Heart right ventricle (tissue), 16 donors: ENCODE measurements around the gene ID2. TPM values are rescaled to one million over a fixed set of nuclear protein-coding genes. Genes with fewer than 3 reads are reported as not detected.

Source experiments
- ATAC-seq, 8 donors: fragments of 200-7000 bp; cut with Tn5 transposase; one replicate each; pipeline ENCODE4 v1.9.1; 2020; ENCODE audit warnings: mild to moderate bottlenecking in 8 of 8, moderate library complexity in 8 of 8, moderate number of reproducible peaks in 1 of 8
- DNase-seq, 2 donors: peaks; one replicate each; pipeline ENCODE4 v3.0.0-alpha.2; 2020
- H3K27ac ChIP-seq, 10 donors: fragments of 200-600 bp; sonication (generic) in 2 of 10; one replicate each; pipeline versions ENCODE4 v1.5.0 to v1.8.0; 2020 to 2022; ENCODE audit warnings: mild to moderate bottlenecking in 3 of 10
- H3K27me3 ChIP-seq, 7 donors: fragments of 200-600 bp; one replicate each; pipeline ENCODE4 v1.8.0; 2021 to 2022; ENCODE audit warnings: mild to moderate bottlenecking in 2 of 7
- H3K36me3 ChIP-seq, 9 donors: fragments of 200-600 bp; sonication (generic) in 1 of 9; one replicate each; pipeline versions ENCODE4 v1.5.0 to v1.8.0; 2020 to 2022; ENCODE audit warnings: mild to moderate bottlenecking in 2 of 9
- H3K4me1 ChIP-seq, 9 donors: fragments of 200-600 bp; sonication (generic) in 1 of 9; one replicate each; pipeline versions ENCODE4 v1.5.0 to v1.8.0; 2020 to 2022; ENCODE audit warnings: mild to moderate bottlenecking in 4 of 9
- H3K4me3 ChIP-seq, 10 donors: fragments of 200-600 bp; sonication (generic) in 2 of 10; one replicate each; pipeline versions ENCODE4 v1.5.0 to v1.8.0; 2020 to 2022; ENCODE audit warnings: mild to moderate bottlenecking in 7 of 10, moderate library complexity in 2 of 10
- H3K9me3 ChIP-seq, 11 donors: fragments of 200-600 bp in 10 of 11; sonication (generic) in 2 of 11; one replicate each; pipeline versions ENCODE4 v1.5.0 to v1.8.0; 2013 to 2022; ENCODE audit warnings: mild to moderate bottlenecking in 2 of 11, control low read depth in 1 of 11, moderate library complexity in 1 of 11
- WGBS, 2 donors: extraction: QIAGEN DNeasy Blood & Tissue Kit; methylation state at CpG; one replicate each; pipeline ENCODE4 v1.1.7; 2013; ENCODE audit warnings: inconsistent platforms in 1 of 2; 5-methylcytosine and 5-hydroxymethylcytosine counted together
- intact Hi-C, 10 donors: fragments of 100-400 bp; cut with DNase I; formaldehyde crosslinking; loops; one replicate each; pipeline versions ENCODE4 v1.11.1 to v1.14.2; 2022
- polyA plus RNA-seq, 2 donors: library from polyadenylated mRNA; stranded (reverse); fragments of 200-250 nt; gene quantifications; one replicate each; pipeline ENCODE4 v1.2.3, GENCODE V29; 2013
- total RNA-seq, 10 donors: library from RNA; stranded (reverse); fragmentation: NEBNext Ultra II Directional in 3 of 10; extraction: Animal tissue kit (Norgen Biotek cat#: 25700) in 3 of 10; gene quantifications; one replicate each; pipeline versions ENCODE4 v1.2.1 to v1.2.4, GENCODE V29; 2021 to 2023
- TF ChIP-seq, protein P1 (sequence below), 9 donors: fragments of 200-600 bp; sonication (generic) in 2 of 9; IDR thresholded peaks; one replicate each; pipeline versions ENCODE4 v1.5.0 to v1.8.0; 2021 to 2022; ENCODE audit warnings: antibody characterized with exemption in 9 of 9, mild to moderate bottlenecking in 5 of 9, moderate library complexity in 1 of 9
- donor health status: Arrhythmogenic right ventricular cardiomyopathy.
- donor health status: ischemic (EF 13 %, LVEDD 7.1; RV severe dilation, severe dysfunction).
- donor health status: healthy with polysubstance abuse.
- donor health status: DM: no; HTN: yes; CAD: no.
- donor health status: DM: no; HTN: no; CAD: no.
- donor health status: ischemic (EF 25% LVEDD 6.9; RV normal size, moderate dysfunction).
- donor health status: ischemic (EF 25% LVEDD 5.7; RV mildly dilated, moderate dysfunction).
- donor health status: healthy.
- donor health status: DM: yes; HTN: yes; CAD: no.
- donor health status: Ischemic cardiomyopathy.
- donor health status: ischemic (EF 35%, LVEDD 5.7; RV mildly dilated, moderate dysfunction).
- donor health status: nonischemic (EF 11% LVEDD 7.7; RV severe dilation, severe dysfunction).
- donor health status: DM: yes; HTN: yes; CAD: no.
- donor health status: PGD.
- donor health status: ischemic (EF 29% LVEDD 5.4; RV normal size, mild dysfunction).
- donor health status: nonischemic (EF 23%, LVEDD 6.1; RV moderate dilation, normal function).

Gene ID2
- total and polyA plus RNA-seq, 12 donors = 20.8 to 113 (median 28.5) TPM

DNA sequence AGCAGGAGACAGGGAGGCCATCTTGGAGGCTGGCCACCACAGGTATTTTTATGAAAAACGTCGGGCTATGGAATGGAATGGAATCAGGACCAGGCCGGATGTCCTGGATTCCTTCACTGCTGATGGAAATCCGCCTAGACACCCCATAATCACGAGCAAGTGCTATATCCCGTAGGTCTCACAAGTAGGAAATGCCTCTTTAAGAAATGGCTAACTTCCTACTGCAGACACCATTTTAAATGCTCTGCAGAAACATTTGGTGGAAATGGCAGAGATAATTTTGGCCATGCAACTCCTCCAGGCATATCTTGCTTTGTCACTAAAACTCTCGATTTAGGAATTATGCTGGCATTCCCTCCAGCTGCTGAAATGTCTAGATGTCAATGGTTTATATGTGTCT lies 18.0 kb downstream of the ID2 start:
- ATAC-seq (no peak), DNase-seq (no peak)
- H3K27me3 ChIP-seq = no peaks in the 10 kb centered on the region
- no peaks in the 10 kb centered on the region for H3K36me3 ChIP-seq
- H3K4me3 ChIP-seq = no peak overlapping the region
- intact Hi-C loops = no loop called here
- no peaks in the 10 kb centered on the region for H3K4me1 ChIP-seq
- WGBS, 2 donors = 88 to 90% methylated on average over 7 of the region's 7 CpGs
- peaks cover 0 to 15% (median 0%) of the 10 kb centered on the region in 11 donors for H3K9me3 ChIP-seq
- TF ChIP-seq, protein P1, sequence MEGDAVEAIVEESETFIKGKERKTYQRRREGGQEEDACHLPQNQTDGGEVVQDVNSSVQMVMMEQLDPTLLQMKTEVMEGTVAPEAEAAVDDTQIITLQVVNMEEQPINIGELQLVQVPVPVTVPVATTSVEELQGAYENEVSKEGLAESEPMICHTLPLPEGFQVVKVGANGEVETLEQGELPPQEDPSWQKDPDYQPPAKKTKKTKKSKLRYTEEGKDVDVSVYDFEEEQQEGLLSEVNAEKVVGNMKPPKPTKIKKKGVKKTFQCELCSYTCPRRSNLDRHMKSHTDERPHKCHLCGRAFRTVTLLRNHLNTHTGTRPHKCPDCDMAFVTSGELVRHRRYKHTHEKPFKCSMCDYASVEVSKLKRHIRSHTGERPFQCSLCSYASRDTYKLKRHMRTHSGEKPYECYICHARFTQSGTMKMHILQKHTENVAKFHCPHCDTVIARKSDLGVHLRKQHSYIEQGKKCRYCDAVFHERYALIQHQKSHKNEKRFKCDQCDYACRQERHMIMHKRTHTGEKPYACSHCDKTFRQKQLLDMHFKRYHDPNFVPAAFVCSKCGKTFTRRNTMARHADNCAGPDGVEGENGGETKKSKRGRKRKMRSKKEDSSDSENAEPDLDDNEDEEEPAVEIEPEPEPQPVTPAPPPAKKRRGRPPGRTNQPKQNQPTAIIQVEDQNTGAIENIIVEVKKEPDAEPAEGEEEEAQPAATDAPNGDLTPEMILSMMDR (IDR thresholded peaks at IDR 0.05) = no peak
- H3K27ac ChIP-seq = no peak overlapping the region

DNA sequence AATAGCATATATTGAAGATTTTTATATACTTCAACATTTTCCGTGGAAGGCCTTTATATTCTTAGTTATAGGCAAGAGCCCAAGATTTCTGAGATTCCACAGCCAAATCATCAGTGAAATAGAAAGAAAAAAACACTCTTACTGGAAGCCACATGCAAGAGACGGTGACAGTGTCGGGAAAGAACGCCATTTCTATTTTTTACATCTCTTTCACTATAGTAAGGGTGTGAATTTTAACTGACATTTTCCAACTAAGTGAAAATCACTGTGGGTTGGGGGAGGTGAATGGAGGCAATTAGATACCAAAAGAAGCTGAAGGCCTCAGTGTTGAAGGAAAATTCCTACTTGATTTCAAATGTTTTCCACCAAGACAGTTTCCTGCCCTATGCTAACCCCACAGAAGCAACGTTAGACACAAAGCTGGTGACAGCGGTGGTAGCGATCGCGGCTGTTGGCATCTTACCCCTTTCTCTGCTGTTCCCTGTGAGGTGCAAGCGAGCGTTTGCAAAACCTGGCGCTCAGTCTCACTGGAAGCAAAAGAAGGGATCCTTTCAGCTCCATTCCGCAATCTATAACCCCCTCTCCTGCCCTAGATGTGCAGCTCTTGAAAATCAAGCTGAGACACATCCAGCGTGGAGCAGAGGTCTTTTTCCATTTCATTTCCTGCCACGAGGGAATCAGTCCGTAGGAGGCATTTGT lies 20.0 kb downstream of the ID2 start:
- Histone ChIP-seq H3K9me3 (peaks cover 0 to 15% (median 0%) of the 10 kb centered on the region in 11 donors), H3K27me3 (no peaks in the 10 kb centered on the region), H3K36me3 (no peaks in the 10 kb centered on the region), H3K4me3 (no peak overlapping the region), H3K4me1 (no peaks in the 10 kb centered on the region), H3K27ac (no peak overlapping the region)
- DNase-seq = no peak
- intact Hi-C loops = no loop called here
- TF ChIP-seq, protein P1 (IDR thresholded peaks at IDR 0.05) = no peak
- 83 to 85% methylated on average over 16 of the region's 16 CpGs for WGBS, 2 donors
- ATAC-seq = no peak

DNA sequence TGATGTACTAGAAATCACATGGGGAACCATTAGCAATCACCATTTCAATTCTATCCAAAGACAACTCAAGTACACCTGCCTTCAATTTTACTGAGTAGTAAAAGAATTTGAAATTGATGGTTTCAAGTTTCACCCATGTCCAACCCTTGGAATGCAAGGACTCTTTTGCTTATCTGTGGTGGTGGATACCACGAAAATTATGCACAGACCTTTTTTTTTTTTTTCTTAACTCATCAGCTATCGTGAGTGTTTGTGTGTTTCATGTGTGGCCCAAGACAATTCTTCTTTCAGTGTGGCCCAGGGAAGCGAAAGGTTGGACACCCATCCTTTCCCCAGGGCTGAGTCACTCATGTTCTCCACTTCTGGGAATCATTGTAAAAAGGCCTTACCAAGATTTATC lies 23.1 kb downstream of the ID2 start:
- Histone ChIP-seq H3K9me3 (peaks cover 0 to 6% (median 0%) of the 10 kb centered on the region in 11 donors), H3K36me3 (no peaks in the 10 kb centered on the region), H3K4me3 (no peak overlapping the region), H3K27ac (no peak overlapping the region), H3K4me1 (no peaks in the 10 kb centered on the region), H3K27me3 (no peaks in the 10 kb centered on the region)
- ATAC-seq (no peak), DNase-seq (no peak)
- intact Hi-C loops = no loop called here
- WGBS, 2 donors = 68 to 72% methylated on average over 3 of the region's 3 CpGs
- TF ChIP-seq, protein P1 (IDR thresholded peaks at IDR 0.05) = no peak

DNA sequence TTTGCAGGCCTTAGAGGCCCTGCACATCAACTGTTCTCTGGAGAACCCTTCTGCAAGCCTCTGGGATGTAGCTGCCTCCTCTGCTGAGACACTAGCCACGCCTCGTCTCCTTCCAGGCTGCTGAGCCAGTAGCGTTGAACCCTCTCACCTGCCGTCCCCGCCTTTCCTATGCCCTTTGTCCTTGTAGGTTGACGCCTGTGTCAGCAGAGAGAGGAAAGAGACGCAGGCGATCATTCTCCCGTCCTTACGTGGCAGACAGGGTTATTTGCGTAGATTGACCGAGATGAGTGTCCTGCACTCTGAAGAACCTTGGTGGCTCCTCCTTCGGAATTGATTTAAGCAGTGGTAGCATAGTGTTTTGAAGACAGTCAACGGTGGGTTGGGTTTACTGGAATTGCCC lies 27.8 kb downstream of the ID2 start:
- H3K36me3 ChIP-seq = no peaks in the 10 kb centered on the region
- no peak overlapping the region for H3K4me3 ChIP-seq
- peaks cover 0 to 6% (median 0%) of the 10 kb centered on the region in 11 donors for H3K9me3 ChIP-seq
- DNase-seq = no peak
- peaks cover 0 to 7% (median 0%) of the 10 kb centered on the region in 7 donors for H3K27me3 ChIP-seq
- TF ChIP-seq, protein P1 (IDR thresholded peaks at IDR 0.05) = no peak
- H3K4me1 ChIP-seq = peaks cover 0 to 4% (median 0%) of the 10 kb centered on the region in 9 donors
- 90 to 91% methylated on average over 14 of the region's 14 CpGs for WGBS, 2 donors
- no peak overlapping the region for H3K27ac ChIP-seq
- intact Hi-C loops = no loop called here
- ATAC-seq = no peak
